ENCODE results near the gene TSPAN11.

TSPAN11 gene

GRCh38 chr12:30978639-30979038 is 52.1 kb downstream of the TSPAN11 start:
- no peak overlapping the region for H3K4me3 ChIP-seq (ENCODE audit: low read depth, low read length)
- in situ Hi-C loops (cut with HindIII; ENCODE audit: low sequenced_read_pairs): no loop called here
- TF ChIP-seq, protein P1, sequence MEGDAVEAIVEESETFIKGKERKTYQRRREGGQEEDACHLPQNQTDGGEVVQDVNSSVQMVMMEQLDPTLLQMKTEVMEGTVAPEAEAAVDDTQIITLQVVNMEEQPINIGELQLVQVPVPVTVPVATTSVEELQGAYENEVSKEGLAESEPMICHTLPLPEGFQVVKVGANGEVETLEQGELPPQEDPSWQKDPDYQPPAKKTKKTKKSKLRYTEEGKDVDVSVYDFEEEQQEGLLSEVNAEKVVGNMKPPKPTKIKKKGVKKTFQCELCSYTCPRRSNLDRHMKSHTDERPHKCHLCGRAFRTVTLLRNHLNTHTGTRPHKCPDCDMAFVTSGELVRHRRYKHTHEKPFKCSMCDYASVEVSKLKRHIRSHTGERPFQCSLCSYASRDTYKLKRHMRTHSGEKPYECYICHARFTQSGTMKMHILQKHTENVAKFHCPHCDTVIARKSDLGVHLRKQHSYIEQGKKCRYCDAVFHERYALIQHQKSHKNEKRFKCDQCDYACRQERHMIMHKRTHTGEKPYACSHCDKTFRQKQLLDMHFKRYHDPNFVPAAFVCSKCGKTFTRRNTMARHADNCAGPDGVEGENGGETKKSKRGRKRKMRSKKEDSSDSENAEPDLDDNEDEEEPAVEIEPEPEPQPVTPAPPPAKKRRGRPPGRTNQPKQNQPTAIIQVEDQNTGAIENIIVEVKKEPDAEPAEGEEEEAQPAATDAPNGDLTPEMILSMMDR (IDR thresholded peaks at IDR 0.05; ENCODE audit: low read depth, low read length, missing control alignments): no peak
- no peak for DNase-seq (ENCODE audit: low read depth)

DNA sequence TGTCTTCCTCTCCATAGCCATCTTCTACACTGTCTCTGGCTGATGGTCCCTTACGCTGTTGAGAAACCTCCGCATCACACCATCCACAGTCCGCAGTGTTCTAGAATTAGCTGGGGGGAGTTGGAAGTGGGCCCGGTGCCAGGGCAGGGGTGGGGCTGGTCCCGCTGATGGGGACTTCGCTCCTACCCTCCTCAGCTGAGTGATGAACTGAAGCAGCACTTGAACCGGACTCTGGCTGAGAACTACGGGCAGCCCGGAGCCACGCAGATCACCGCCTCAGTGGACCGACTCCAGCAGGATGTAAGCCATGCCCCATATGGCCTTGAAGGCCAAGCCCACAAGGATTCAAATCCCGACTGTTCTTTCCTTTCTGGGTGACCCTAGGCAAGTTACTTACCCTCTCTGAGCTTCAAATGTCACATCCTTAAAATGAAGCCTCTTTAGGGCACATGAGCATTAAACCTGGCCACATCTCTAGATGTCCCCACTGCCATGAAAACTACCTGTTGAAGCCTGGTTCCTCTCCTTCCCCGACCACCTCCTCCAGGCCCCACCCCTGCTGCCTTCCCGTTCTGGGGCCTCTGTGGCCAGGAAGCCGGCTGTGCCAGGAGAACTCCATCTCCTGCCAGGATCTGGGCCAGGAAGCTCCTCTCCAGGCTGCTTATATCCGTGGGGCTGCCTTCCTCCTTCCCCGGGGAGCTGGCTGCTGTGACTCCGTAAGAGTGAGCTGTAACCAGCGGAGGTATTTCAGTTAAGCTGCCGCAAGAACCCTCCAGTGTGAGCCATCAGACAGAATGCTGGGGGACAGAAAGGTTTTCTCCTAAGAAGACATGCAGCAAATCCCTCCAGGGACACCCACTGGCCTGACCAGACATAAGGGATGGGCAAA is 53.1 kb downstream of the TSPAN11 start:
- no peak overlapping the region for H3K4me3 ChIP-seq (ENCODE audit: low read depth, low read length)
- in situ Hi-C loops (cut with HindIII; ENCODE audit: low sequenced_read_pairs): no loop called here
- DNase-seq (ENCODE audit: low read depth): no peak
- TF ChIP-seq, protein P1 (IDR thresholded peaks at IDR 0.05; ENCODE audit: low read depth, low read length, missing control alignments): no peak

DNA sequence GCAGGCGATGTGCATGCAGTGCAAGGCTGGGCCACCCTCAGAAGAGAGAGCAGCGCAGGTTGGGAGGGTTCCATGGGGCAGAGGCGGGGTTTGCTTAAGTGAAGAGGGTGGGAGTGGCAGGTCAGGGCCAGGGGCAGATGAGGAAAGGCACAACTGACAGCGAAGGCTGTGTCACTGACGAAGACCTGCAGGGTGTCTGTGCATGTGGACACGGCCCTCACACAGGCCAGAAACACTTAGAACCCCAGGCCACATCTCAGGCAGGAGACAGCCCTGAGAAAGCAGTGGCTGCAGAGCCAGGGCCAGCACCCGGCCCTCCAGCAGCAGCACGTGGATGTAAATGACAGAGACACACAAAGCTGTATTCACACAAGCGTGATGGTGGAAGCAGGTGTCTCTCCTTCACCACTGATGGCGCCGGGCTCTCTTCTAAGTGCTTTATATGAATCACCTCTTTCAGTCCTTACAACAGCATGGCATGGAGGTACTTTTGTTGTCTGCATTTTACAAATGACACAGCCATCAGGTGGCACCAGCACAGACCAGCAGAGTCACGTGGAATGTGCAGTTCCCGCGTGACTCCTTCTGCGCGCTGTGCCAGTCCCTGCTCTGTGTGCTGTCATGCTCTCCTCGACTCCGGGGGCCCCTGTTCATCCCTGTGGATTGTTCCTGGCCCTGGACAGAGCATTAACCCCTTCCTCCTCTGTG is 54.6 kb downstream of the TSPAN11 start:
- in situ Hi-C loops (cut with HindIII; ENCODE audit: low sequenced_read_pairs): no loop called here
- no peak for DNase-seq (ENCODE audit: low read depth)
- TF ChIP-seq, protein P1 (IDR thresholded peaks at IDR 0.05; ENCODE audit: low read depth, low read length, missing control alignments): no peak

GRCh38 chr12:30982413-30982812 is 55.9 kb downstream of the TSPAN11 start:
- TF ChIP-seq, protein P1 (IDR thresholded peaks at IDR 0.05; ENCODE audit: low read depth, low read length, missing control alignments): no peak
- no peak for DNase-seq (ENCODE audit: low read depth)
- in situ Hi-C loops (cut with HindIII; ENCODE audit: low sequenced_read_pairs): no loop called here
- no peak overlapping the region for H3K4me3 ChIP-seq (ENCODE audit: low read depth, low read length)

More for the DNA sequence above, 54.6 kb downstream of the TSPAN11 start:
- no peak overlapping the region for H3K4me3 ChIP-seq (ENCODE audit: low read depth, low read length)

DNA sequence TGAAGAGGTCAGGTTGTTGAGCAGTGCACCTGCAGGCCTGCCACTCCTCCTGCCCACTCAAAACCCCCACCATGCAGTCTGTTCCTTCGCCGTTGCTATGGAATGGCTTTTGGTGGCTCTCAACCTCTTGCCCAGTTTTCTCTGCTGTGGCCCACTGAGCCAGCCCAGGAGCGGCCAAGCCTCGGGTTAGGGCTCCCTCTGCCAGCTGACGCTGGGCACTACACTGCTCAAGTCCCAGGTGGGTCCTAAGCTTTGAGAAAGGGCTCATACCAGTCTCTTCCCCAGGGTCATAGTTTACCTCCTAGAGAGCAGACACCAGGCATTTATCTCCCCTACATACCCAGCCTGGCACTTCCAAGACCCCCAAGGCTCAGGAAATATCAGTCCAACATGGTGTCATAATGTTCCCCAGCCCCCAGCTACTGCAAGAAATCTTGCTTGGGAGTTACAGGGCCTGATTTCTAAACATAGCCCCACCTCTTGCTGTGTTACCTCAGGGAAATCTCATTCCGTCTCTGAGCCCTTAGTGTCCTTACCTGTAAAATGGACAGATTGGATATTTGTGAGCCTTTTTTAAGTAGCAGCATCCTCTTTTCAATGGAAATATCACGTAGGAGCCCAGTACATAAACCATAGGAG is 59.4 kb downstream of the TSPAN11 start:
- TF ChIP-seq, protein P1 (IDR thresholded peaks at IDR 0.05; ENCODE audit: low read depth, low read length, missing control alignments): peak; percentile 97
- peak; percentile 40 for DNase-seq (ENCODE audit: low read depth)
- in situ Hi-C loops (cut with HindIII; ENCODE audit: low sequenced_read_pairs): no loop called here
- H3K4me3 ChIP-seq (ENCODE audit: low read depth, low read length): no peak overlapping the region

DNA sequence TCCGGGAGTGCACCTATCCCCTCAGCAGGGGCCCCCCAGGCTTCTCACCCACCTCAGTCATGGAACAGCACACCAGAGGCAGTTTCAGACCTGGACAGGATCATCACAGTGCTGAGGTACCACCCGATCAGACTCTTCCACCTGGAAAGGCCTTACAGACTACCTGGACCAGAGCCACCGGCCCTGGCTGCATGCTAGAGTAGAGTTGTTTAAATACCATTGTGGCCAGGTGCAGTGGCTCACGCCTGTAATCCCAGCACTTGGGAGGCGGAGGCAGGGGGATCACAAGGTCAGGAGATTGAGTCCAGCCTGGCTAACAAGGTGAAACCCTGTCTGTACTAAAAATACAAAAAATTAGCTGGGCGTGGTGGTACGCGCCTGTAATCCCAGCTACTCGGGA is 61.5 kb downstream of the TSPAN11 start:
- no peak overlapping the region for H3K4me3 ChIP-seq (ENCODE audit: low read depth, low read length)
- in situ Hi-C loops (cut with HindIII; ENCODE audit: low sequenced_read_pairs): no loop called here
- TF ChIP-seq, protein P1 (IDR thresholded peaks at IDR 0.05; ENCODE audit: low read depth, low read length, missing control alignments): no peak
- no peak for DNase-seq (ENCODE audit: low read depth)

All from astrocyte of the cerebellum (primary cell).